IMR-90 (cell line): ENCODE measurements around the gene SPINK4. TPM values are rescaled to one million over a fixed set of nuclear protein-coding genes. Genes with fewer than 3 reads are reported as not detected.

ENCODE experiments used
- ATAC-seq: fragments of 200-7000 bp; cut with Tn5 transposase; 2 replicates; pipeline ENCODE4 v1.9.1; 2020; ENCODE audit warnings: low read depth, mild to moderate bottlenecking, moderate library complexity
- BruUV-seq: library from RNA; stranded (reverse); fragments of 400-500 nt; replicated peaks from 2 replicates; lab custom pipeline; 2021; lab: Mats Ljungman, UMichigan
- CTCF ChIA-PET: fragments of 300-600 bp; formaldehyde crosslinking; extraction: SDS; loops from one replicate; lab custom pipeline; 2021; ENCODE audit warnings: antibody characterized with exemption; lab: Yijun Ruan, JAX
- POLR2A ChIA-PET: fragments of 300-600 bp; sonication (Branson Sonifier 250); formaldehyde crosslinking; loops from one replicate; lab custom pipeline; 2022; ENCODE audit warnings: antibody characterized with exemption; ENCODE audit not compliant: unreplicated experiment; lab: Charles Lee
- DNase-seq: peaks from one replicate; pipeline ENCODE4 v3.0.0; 2013
- H2AFZ ChIP-seq: replicated peaks from 2 replicates; pipeline ENCODE3; 2013; ENCODE audit warnings: low read length, mild to moderate bottlenecking; ENCODE audit not compliant: poor library complexity
- H2AK5ac ChIP-seq: 2 replicates; pipeline ENCODE4 v1.6.1; 2013; ENCODE audit warnings: low read depth, low read length, inconsistent platforms
- H2AK9ac ChIP-seq: replicated peaks from 2 replicates; pipeline ENCODE3; 2013; ENCODE audit warnings: mild to moderate bottlenecking, low read depth, low read length, moderate library complexity; ENCODE audit not compliant: poor library complexity
- H2BK120ac ChIP-seq: 2 replicates; pipeline ENCODE4 v1.6.1; 2013; ENCODE audit warnings: low read depth, low read length, inconsistent platforms
- H2BK15ac ChIP-seq: 3 replicates; pipeline ENCODE4 v1.6.1; 2013; ENCODE audit warnings: low read depth, low read length, inconsistent platforms
- H2BK20ac ChIP-seq: 2 replicates; pipeline ENCODE4 v1.6.1; 2013; ENCODE audit warnings: low read depth, mild to moderate bottlenecking, inconsistent platforms, low read length, moderate library complexity
- H2BK5ac ChIP-seq: 2 replicates; pipeline ENCODE4 v1.6.1; 2013; ENCODE audit warnings: mild to moderate bottlenecking, low read depth, low read length, inconsistent platforms; ENCODE audit not compliant: poor library complexity, severe bottlenecking
- H3K14ac ChIP-seq: replicated peaks from 2 replicates; pipeline ENCODE4 v1.6.1; 2013; ENCODE audit warnings: low read depth, low read length, inconsistent platforms
- H3K18ac ChIP-seq: 2 replicates; pipeline ENCODE4 v1.6.1; 2013; ENCODE audit warnings: low read depth, low read length, control low read depth
- H3K23ac ChIP-seq: 2 replicates; pipeline ENCODE4 v1.6.1; 2013; ENCODE audit warnings: low read depth, low read length, inconsistent platforms
- H3K27ac ChIP-seq: 2 replicates; pipeline ENCODE4 v1.5.1; 2013; ENCODE audit warnings: mild to moderate bottlenecking, control low read depth, low read length; ENCODE audit not compliant: insufficient read depth
- H3K27me3 ChIP-seq: 2 replicates; pipeline ENCODE4 v1.6.1; 2013; ENCODE audit warnings: low read length; ENCODE audit not compliant: control insufficient read depth, insufficient read depth
- H3K36me3 ChIP-seq: 2 replicates; pipeline ENCODE4 v1.6.1; 2013; ENCODE audit warnings: low read length, mixed read lengths; ENCODE audit not compliant: control insufficient read depth, insufficient read depth
- H3K4ac ChIP-seq: 2 replicates; pipeline ENCODE4 v1.6.1; 2013; ENCODE audit warnings: low read depth, low read length, inconsistent platforms
- H3K4me1 ChIP-seq: 2 replicates; pipeline ENCODE4 v1.6.1; 2013; ENCODE audit warnings: low read length, mixed read lengths; ENCODE audit not compliant: control insufficient read depth, insufficient read depth
- H3K4me2 ChIP-seq: 2 replicates; pipeline ENCODE4 v1.6.1; 2013; ENCODE audit warnings: low read depth, mild to moderate bottlenecking, control low read depth, low read length, moderate library complexity
- H3K4me3 ChIP-seq: 2 replicates; pipeline ENCODE4 v1.5.1; 2013; ENCODE audit warnings: low read depth, mild to moderate bottlenecking, control low read depth, low read length, moderate library complexity; ENCODE audit not compliant: insufficient read depth
- H3K56ac ChIP-seq: 2 replicates; pipeline ENCODE4 v1.6.1; 2013; ENCODE audit warnings: low read length, inconsistent platforms; ENCODE audit not compliant: insufficient read depth; ENCODE audit errors: extremely low read depth
- H3K79me1 ChIP-seq, 2 experiments: 2 replicates each; pipeline ENCODE4 v1.6.1; 2013; ENCODE audit warnings: low read length in 2 of 2, inconsistent platforms in 1 of 2, low read depth in 1 of 2
- H3K9ac ChIP-seq: 2 replicates; pipeline ENCODE4 v1.6.1; 2013; ENCODE audit warnings: low read depth, low read length, control low read depth
- H3K9me1 ChIP-seq: 2 replicates; pipeline ENCODE4 v1.6.1; 2013; ENCODE audit warnings: low read length, inconsistent platforms; ENCODE audit not compliant: insufficient read depth
- H3K9me3 ChIP-seq: 2 replicates; pipeline ENCODE4 v1.6.1; 2013; ENCODE audit warnings: low read length; ENCODE audit not compliant: control insufficient read depth, insufficient read depth
- H4K20me1 ChIP-seq: 2 replicates; pipeline ENCODE4 v1.6.1; 2013; ENCODE audit warnings: low read length, inconsistent platforms; ENCODE audit not compliant: insufficient read depth
- H4K5ac ChIP-seq: 2 replicates; pipeline ENCODE4 v1.6.1; 2013; ENCODE audit warnings: mild to moderate bottlenecking, low read depth, low read length, control low read depth
- H4K8ac ChIP-seq, 2 experiments: 2 replicates each; pipeline ENCODE4 v1.6.1; 2013; ENCODE audit warnings: low read depth in 2 of 2, low read length in 2 of 2, control low read depth in 1 of 2, inconsistent platforms in 1 of 2
- H4K91ac ChIP-seq: 2 replicates; pipeline ENCODE4 v1.6.1; 2013; ENCODE audit warnings: low read depth, low read length, inconsistent platforms; ENCODE audit not compliant: insufficient read depth
- BHLHE40 ChIP-seq: fragments of 150-350 bp; IDR thresholded peaks from 2 replicates; pipeline ENCODE4 v1.6.1; 2016; ENCODE audit warnings: mild to moderate bottlenecking, low read depth, low read length
- CEBPB ChIP-seq: IDR thresholded peaks from 2 replicates; pipeline ENCODE4 v1.6.1; 2012; ENCODE audit warnings: low read depth, low read length, improper control_type of control experiment
- CHD1 ChIP-seq: IDR thresholded peaks from 2 replicates; pipeline ENCODE4 v1.6.1; 2012; ENCODE audit warnings: low read depth, low read length, improper control_type of control experiment
- CTCF ChIP-seq: conservative IDR thresholded peaks from 2 replicates; pipeline ENCODE4 v1.5.1; 2012; ENCODE audit warnings: mild to moderate bottlenecking, low read depth, low read length, improper control_type of control experiment
- ELK1 ChIP-seq: fragments of 150-350 bp; IDR thresholded peaks from 2 replicates; pipeline ENCODE4 v1.6.1; 2016; ENCODE audit warnings: low read depth, mild to moderate bottlenecking, low read length, moderate library complexity, borderline replicate concordance
- MAFK ChIP-seq: IDR thresholded peaks from 2 replicates; pipeline ENCODE4 v1.6.1; 2012; ENCODE audit warnings: low read depth, low read length, improper control_type of control experiment
- MXI1 ChIP-seq: IDR thresholded peaks from 2 replicates; pipeline ENCODE4 v1.6.1; 2012; ENCODE audit warnings: low read depth, mild to moderate bottlenecking, low read length, moderate library complexity, borderline replicate concordance
- NFE2L2 ChIP-seq: fragments of 150-350 bp; IDR thresholded peaks from 2 replicates; pipeline ENCODE4 v1.6.1; 2016; ENCODE audit warnings: low read depth, mild to moderate bottlenecking, low read length
- POLR2A ChIP-seq: IDR thresholded peaks from 2 replicates; pipeline ENCODE4 v1.6.1; 2012; ENCODE audit warnings: mild to moderate bottlenecking, low read depth, low read length
- RAD21 ChIP-seq: IDR thresholded peaks from 2 replicates; pipeline ENCODE4 v1.6.1; 2012; ENCODE audit warnings: low read length, improper control_type of control experiment
- RCOR1 ChIP-seq: IDR thresholded peaks from 2 replicates; pipeline ENCODE4 v1.6.1; 2012; ENCODE audit warnings: mild to moderate bottlenecking, low read length, improper control_type of control experiment; ENCODE audit not compliant: insufficient replicate concordance
- SMC3 ChIP-seq: fragments of 150-350 bp; IDR thresholded peaks from 2 replicates; pipeline ENCODE4 v1.6.1; 2016; ENCODE audit warnings: low read depth, mild to moderate bottlenecking, antibody characterized with exemption, low read length, moderate library complexity
- WGBS, 2 experiments: methylation state at CpG; one replicate each; pipeline versions ENCODE4 v1.1.5 to v1.1.7; 2013; ENCODE audit warnings: missing lambda C conversion rate in 2 of 2; ENCODE audit not compliant: insufficient read length in 1 of 2; ENCODE audit errors: extremely low coverage in 2 of 2; 5-methylcytosine and 5-hydroxymethylcytosine counted together
- dilution Hi-C: fragments of 300-500 bp; cut with HindIII; formaldehyde crosslinking; loops from one replicate; pipeline ENCODE4 v1.14.3; 2018; ENCODE audit warnings: low sequenced_read_pairs; ENCODE audit not compliant: unreplicated experiment
- in situ Hi-C: fragments of 300-500 bp; cut with MboI; formaldehyde crosslinking; loops from 3 replicates; pipeline ENCODE4 v1.14.3; 2019; ENCODE audit warnings: low sequenced_read_pairs, inconsistent platforms, mixed read lengths
- intact Hi-C: fragments of 100-400 bp; cut with micrococcal nuclease; formaldehyde crosslinking; loops from 2 replicates; pipeline ENCODE4 v1.10.0; 2022
- polyA plus RNA-seq, 3 experiments: library from polyadenylated mRNA; depleted of rRNA; stranded (reverse); fragments of >200 nt; gene quantifications; 2 replicates each; pipeline ENCODE4 v1.2.3, GENCODE V29; 2012; ENCODE audit warnings: low replicate concordance in 1 of 3
- total RNA-seq: library from RNA; depleted of rRNA; stranded (reverse); fragments of >200 nt; gene quantifications from 2 replicates; pipeline ENCODE4 v1.2.3, GENCODE V29; 2012
- TF ChIP-seq, protein P1 (sequence below): fragments of 150-350 bp; IDR thresholded peaks from 2 replicates; pipeline ENCODE4 v1.6.1; 2017; ENCODE audit warnings: mild to moderate bottlenecking, antibody characterized with exemption, low read length, low read depth

Gene SPINK4
- total and polyA plus RNA-seq, 2 of the 4 experiments (the other 2 are of a cell fraction) = not detected

DNA sequence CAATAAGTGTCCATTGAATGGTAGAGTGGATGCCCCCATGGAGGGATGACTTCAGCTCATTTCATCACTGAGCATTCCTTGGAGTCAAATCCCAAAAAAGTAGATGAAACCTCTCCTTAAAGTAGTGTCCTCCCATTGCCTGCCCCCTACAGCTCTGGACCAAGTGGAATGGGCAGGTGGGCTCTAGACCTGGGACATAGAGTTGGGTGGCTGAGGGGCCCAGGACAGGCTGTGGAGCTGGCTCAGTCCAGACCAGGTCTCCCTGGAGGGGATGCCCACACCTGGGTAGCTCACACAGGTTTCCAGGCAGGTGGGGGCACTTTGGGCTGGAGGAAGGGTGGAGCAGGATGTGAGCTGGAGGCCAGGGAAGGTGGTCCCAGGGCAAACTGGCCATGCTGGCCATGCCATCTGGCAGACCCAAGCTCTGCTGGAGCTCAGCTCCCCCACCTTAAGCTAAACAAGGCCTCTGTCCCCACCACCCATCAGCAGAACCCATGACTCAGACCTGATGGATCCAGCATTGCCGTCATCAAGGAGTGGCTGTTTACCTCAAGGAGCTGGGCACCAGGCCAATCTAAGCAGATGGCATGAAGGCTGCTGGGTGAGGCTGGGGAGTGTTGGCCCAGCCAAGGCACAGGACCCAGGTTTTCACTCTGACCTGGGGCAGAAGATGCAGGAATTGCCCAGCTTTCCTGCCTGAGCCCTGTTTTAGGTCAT lies 6.2 kb upstream of the SPINK4 start:
- H3K36me3 ChIP-seq = no peaks in the 10 kb centered on the region
- H2AFZ ChIP-seq = peak overlapping the region; percentile 74
- no peaks in the 10 kb centered on the region for H3K9me3 ChIP-seq
- H3K14ac ChIP-seq = peak overlapping the region; percentile 92
- no TSS peak for BruUV-seq
- POLR2A ChIA-PET = no interaction called here
- H3K9me1 ChIP-seq = peaks cover 29% of the 10 kb centered on the region
- peak overlapping the region; percentile 76; the same call in 1 of the 2 replicates for H3K23ac ChIP-seq
- peak overlapping the region; percentile 34; the same call in 1 of the 2 replicates for H3K56ac ChIP-seq
- peak overlapping the region; percentile 58 to 89 for H4K8ac ChIP-seq
- peak overlapping the region; percentile 89 for H2BK120ac ChIP-seq
- peak overlapping the region; percentile 92 for H2AK9ac ChIP-seq
- H4K5ac ChIP-seq = peak overlapping the region; percentile 75
- peak overlapping the region; percentile 89 for H4K91ac ChIP-seq
- peak overlapping the region; percentile 24; the same call in 1 of the 2 replicates for H3K4me2 ChIP-seq
- H3K9ac ChIP-seq = no peak overlapping the region
- peak overlapping the region; percentile 92 for H3K4ac ChIP-seq
- peak overlapping the region; percentile 68 for H3K18ac ChIP-seq
- H2BK5ac ChIP-seq = peak overlapping the region; percentile 98
- WGBS, 2 experiments = no CpG with 5 or more reads among the region's 1 CpG
- intact Hi-C loops (no loop called here), dilution Hi-C loops (no loop called here), in situ Hi-C loops (no loop called here)
- CTCF ChIA-PET = interaction anchor here (1.1 to 1.3 kb wide), 2 partner anchors 7 to 56 kb away, joined by 3 to 4 read pairs; partner anchors contain the start of gene NFX1
- H3K79me1 ChIP-seq = peaks cover 0 to 3% of the 10 kb centered on the region in 2 experiments; a peak in 1 of 4 replicates
- H4K20me1 ChIP-seq = no peaks in the 10 kb centered on the region
- ATAC-seq (peak; percentile 72), DNase-seq (peak; percentile 99)
- peak overlapping the region; percentile 65 for H3K27ac ChIP-seq
- H3K4me1 ChIP-seq = peaks cover 18% of the 10 kb centered on the region
- no peak overlapping the region for H3K4me3 ChIP-seq
- H2AK5ac ChIP-seq = peak overlapping the region; percentile 73
- peak overlapping the region; percentile 86 for H2BK20ac ChIP-seq
- H3K27me3 ChIP-seq = no peaks in the 10 kb centered on the region
- H2BK15ac ChIP-seq = peak overlapping the region; percentile 92
- TF ChIP-seq CTCF (no peak), CEBPB (peak; percentile 33; the same call in 1 of the 2 replicates), MAFK (no peak; the same call in 1 of the 2 replicates), ELK1 (no peak), POLR2A (no peak; the same call in none of the 2 replicates), RCOR1 (no peak), MXI1 (no peak), NFE2L2 (no peak), BHLHE40 (0 out of 2 replicates have a peak, but pooled peaks have one; percentile 28), SMC3 (no peak), RAD21 (peak; percentile 15; the same call in 1 of the 2 replicates), CHD1 (peak; percentile 64; the same call in 1 of the 2 replicates)
- TF ChIP-seq, protein P1, sequence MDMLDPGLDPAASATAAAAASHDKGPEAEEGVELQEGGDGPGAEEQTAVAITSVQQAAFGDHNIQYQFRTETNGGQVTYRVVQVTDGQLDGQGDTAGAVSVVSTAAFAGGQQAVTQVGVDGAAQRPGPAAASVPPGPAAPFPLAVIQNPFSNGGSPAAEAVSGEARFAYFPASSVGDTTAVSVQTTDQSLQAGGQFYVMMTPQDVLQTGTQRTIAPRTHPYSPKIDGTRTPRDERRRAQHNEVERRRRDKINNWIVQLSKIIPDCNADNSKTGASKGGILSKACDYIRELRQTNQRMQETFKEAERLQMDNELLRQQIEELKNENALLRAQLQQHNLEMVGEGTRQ = 0 out of 2 replicates have a peak, but pooled peaks have one; percentile 8
